Uterus (tissue), 4 donors: ENCODE measurements around the gene ARAP1. TPM values are rescaled to one million over a fixed set of nuclear protein-coding genes. Genes with fewer than 3 reads are reported as not detected.

Experiments
- DNase-seq, 2 donors: peaks; one replicate each; pipeline ENCODE4 v3.0.0-alpha.2; 2019 to 2020
- H3K27ac ChIP-seq, 2 donors: fragments of 200-600 bp; sonication (generic); 1 replicate in 1 of 2; 2 replicates in 1 of 2; pipeline ENCODE4 v1.5.1; 2016 to 2018
- H3K27me3 ChIP-seq, 2 donors: fragments of 200-600 bp; sonication (generic); one replicate each; pipeline ENCODE4 v1.5.1; 2018 to 2019; ENCODE audit warnings: control low read depth in 1 of 2
- H3K36me3 ChIP-seq, 2 donors: fragments of 200-600 bp; sonication (generic); one replicate each; pipeline ENCODE4 v1.5.1; 2019; ENCODE audit warnings: control low read depth in 1 of 2
- H3K4me1 ChIP-seq, 2 donors: fragments of 200-600 bp; sonication (generic); one replicate each; pipeline ENCODE4 v1.5.1; 2018 to 2019; ENCODE audit warnings: control low read depth in 1 of 2
- H3K4me3 ChIP-seq, 2 donors: fragments of 200-600 bp; sonication (generic); 1 replicate in 1 of 2; 2 replicates in 1 of 2; pipeline ENCODE4 v1.5.1; 2018 to 2019; ENCODE audit warnings: mild to moderate bottlenecking in 1 of 2
- H3K9me3 ChIP-seq, 2 donors: fragments of 200-600 bp; sonication (generic); one replicate each; pipeline ENCODE4 v1.5.1; 2019; ENCODE audit warnings: control low read depth in 1 of 2
- CTCF ChIP-seq, 4 experiments: fragments of 200-600 bp in 2 of 4; fragments of 450-650 bp in 2 of 4; sonication (generic) in 2 of 4; IDR thresholded peaks; one replicate each; pipeline ENCODE4 v1.5.1; 2016 to 2019; ENCODE audit warnings: antibody characterized with exemption in 4 of 4, mild to moderate bottlenecking in 2 of 4, moderate library complexity in 1 of 4
- POLR2A ChIP-seq, 2 donors: fragments of 450-650 bp; IDR thresholded peaks; one replicate each; pipeline ENCODE4 v1.6.1; 2016; ENCODE audit warnings: antibody characterized with exemption in 2 of 2, mild to moderate bottlenecking in 1 of 2, moderate library complexity in 1 of 2
- intact Hi-C: fragments of 100-400 bp; cut with DNase I; formaldehyde crosslinking; loops from one replicate; pipeline ENCODE4 v1.15.1; 2023; ENCODE audit warnings: low total_unique reads
- total RNA-seq, 4 donors: library from RNA; depleted of rRNA in 3 of 4; stranded (reverse); fragments of >200 nt in 3 of 4; gene quantifications; one replicate each; pipeline versions ENCODE4 v1.1.0 to v1.2.4, GENCODE V29; 2014 to 2023
- donor health status: DM: yes; HTN: yes; CAD: no.

ARAP1 gene
- total RNA-seq, 4 donors from 2014 or later = 21.3 to 222 (median 70.4) TPM

GRCh38 chr11:72723508-72723907 is 28.7 kb downstream of the ARAP1 start:
- no peak overlapping the region for H3K4me3 ChIP-seq
- no peaks in the 10 kb centered on the region for H3K36me3 ChIP-seq
- TF ChIP-seq POLR2A (IDR thresholded peaks at IDR 0.05) = no peak
- TF ChIP-seq CTCF (IDR thresholded peaks at IDR 0.05) = no peak
- H3K4me1 ChIP-seq = peaks cover 0 to 3% of the 10 kb centered on the region in 2 donors
- intact Hi-C loops = loop anchor here (5.0 to 10.0 kb wide), 2 partner anchors 64 to 451 kb away; no protein-coding TSS in a partner anchor
- no peak overlapping the region for H3K27ac ChIP-seq
- H3K27me3 ChIP-seq = no peaks in the 10 kb centered on the region
- no peaks in the 10 kb centered on the region for H3K9me3 ChIP-seq
- DNase-seq = no peak

- peak; percentile 86 to 90 for DNase-seq
- Histone ChIP-seq H3K9me3 (no peaks in the 10 kb centered on the region), H3K36me3 (no peaks in the 10 kb centered on the region), H3K4me3 (peak overlapping the region; percentile 49 to 67), H3K27ac (peak overlapping the region; percentile 86 to 88), H3K4me1 (peaks cover 0 to 3% of the 10 kb centered on the region in 2 donors), H3K27me3 (no peaks in the 10 kb centered on the region)
- intact Hi-C loops = loop anchor here (5.0 to 10.0 kb wide), 2 partner anchors 65 to 453 kb away; no protein-coding TSS in a partner anchor
- TF ChIP-seq CTCF (IDR thresholded peaks at IDR 0.05) (peak in 1 of 4 experiments; percentile 3), POLR2A (IDR thresholded peaks at IDR 0.05) (peak; percentile 50 to 59)
Observed at GRCh38 chr11:72722050-72722748, 30.0 kb downstream of the ARAP1 start.

GRCh38 chr11:72721689-72722049 is 30.5 kb downstream of the ARAP1 start:
- Histone ChIP-seq H3K9me3 (no peaks in the 10 kb centered on the region), H3K27ac (peak overlapping the region; percentile 86 to 88), H3K36me3 (no peaks in the 10 kb centered on the region), H3K27me3 (no peaks in the 10 kb centered on the region), H3K4me1 (peaks cover 0 to 3% of the 10 kb centered on the region in 2 donors), H3K4me3 (peak overlapping the region; percentile 49 to 67)
- intact Hi-C loops = loop anchor here (5.0 to 10.0 kb wide), 2 partner anchors 66 to 453 kb away; no protein-coding TSS in a partner anchor
- no peak for TF ChIP-seq POLR2A (IDR thresholded peaks at IDR 0.05)
- no peak for TF ChIP-seq CTCF (IDR thresholded peaks at IDR 0.05)
- no peak for DNase-seq

- no peak for DNase-seq
- intact Hi-C loops = loop anchor here (5.0 to 10.0 kb wide), 2 partner anchors 66 to 454 kb away; no protein-coding TSS in a partner anchor
- TF ChIP-seq POLR2A (IDR thresholded peaks at IDR 0.05) = no peak
- Histone ChIP-seq H3K4me3 (peak overlapping the region; percentile 49 to 67), H3K4me1 (peaks cover 0 to 3% of the 10 kb centered on the region in 2 donors), H3K36me3 (no peaks in the 10 kb centered on the region), H3K27ac (peak overlapping the region; percentile 86 to 88), H3K9me3 (no peaks in the 10 kb centered on the region), H3K27me3 (no peaks in the 10 kb centered on the region)
Observed at GRCh38 chr11:72721276-72721675, 30.9 kb downstream of the ARAP1 start.

- Histone ChIP-seq H3K27me3 (no peaks in the 10 kb centered on the region), H3K36me3 (no peaks in the 10 kb centered on the region), H3K4me1 (peaks cover 0 to 3% of the 10 kb centered on the region in 2 donors), H3K27ac (peak overlapping the region; percentile 86 to 88), H3K9me3 (no peaks in the 10 kb centered on the region), H3K4me3 (peak overlapping the region; percentile 49 to 67)
- intact Hi-C loops = loop anchor here (5.0 to 10.0 kb wide), 2 partner anchors 67 to 454 kb away; no protein-coding TSS in a partner anchor
- TF ChIP-seq POLR2A (IDR thresholded peaks at IDR 0.05) = no peak
- no peak for TF ChIP-seq CTCF (IDR thresholded peaks at IDR 0.05)
- DNase-seq = no peak
Observed at GRCh38 chr11:72720784-72721183, 31.4 kb downstream of the ARAP1 start.
